HepG2 (cell line): ENCODE measurements around the gene CBLN3. TPM values are rescaled to one million over a fixed set of nuclear protein-coding genes. Genes with fewer than 3 reads are reported as not detected.

ENCODE experiments used
- ATAC-seq: fragments of 200-7000 bp; cut with Tn5 transposase; 3 replicates; pipeline ENCODE4 v1.9.1; 2020; ENCODE audit warnings: mild to moderate bottlenecking, moderate library complexity
- BruUV-seq: library from RNA; stranded (reverse); fragments of 400-500 nt; replicated peaks from 2 replicates; lab custom pipeline; 2021; lab: Mats Ljungman, UMichigan
- CTCF ChIA-PET: fragments of 300-600 bp; formaldehyde crosslinking; extraction: SDS; loops from one replicate; lab custom pipeline; 2021; ENCODE audit warnings: low total read pairs, inconsistent platforms, low intra/inter-chr PET ratio; lab: Yijun Ruan, JAX
- POLR2A ChIA-PET: fragments of 350-600 bp; sonication (Branson Sonifier 250); formaldehyde crosslinking; loops from one replicate; lab custom pipeline; 2020; ENCODE audit warnings: antibody characterized with exemption, inconsistent platforms; lab: Yijun Ruan, JAX
- DNase-seq: peaks from one replicate; pipeline ENCODE4 v3.0.0-alpha.2; 2015; ENCODE audit warnings: low spot score
- FAIRE-seq: peaks from 3 replicates; lab custom pipeline; 2011; peaks lifted over from hg19 to GRCh38; lab: Jason Lieb, UNC
- H2AFZ ChIP-seq: one replicate; pipeline ENCODE4 v1.6.1; 2011; ENCODE audit warnings: low read length, inconsistent platforms
- H3K27ac ChIP-seq: fragments of 300-600 bp; 3 replicates; pipeline ENCODE4 v1.8.0; 2011; ENCODE audit warnings: mixed run types, mild to moderate bottlenecking, mixed read lengths, low read length, inconsistent platforms; ENCODE audit not compliant: insufficient read depth; ENCODE audit errors: extremely low read length
- H3K27me3 ChIP-seq, 2 experiments: fragments of 200-600 bp in 1 of 2; 2 replicates in 1 of 2; 3 replicates in 1 of 2; pipeline versions ENCODE4 v1.6.0 to v1.8.0; 2011; ENCODE audit warnings: low read length in 2 of 2, mild to moderate bottlenecking in 2 of 2, moderate library complexity in 2 of 2, inconsistent platforms in 1 of 2; ENCODE audit not compliant: insufficient read depth in 2 of 2, control insufficient read depth in 1 of 2
- H3K36me3 ChIP-seq, 2 experiments: fragments of 200-600 bp in 1 of 2; replicated peaks in 1 of 2; 2 replicates in 1 of 2; 3 replicates in 1 of 2; pipeline versions ENCODE4 v1.5.1 to v1.8.0; 2011; ENCODE audit warnings: low read length in 2 of 2, inconsistent platforms in 1 of 2; ENCODE audit not compliant: insufficient read depth in 2 of 2, control insufficient read depth in 1 of 2
- H3K4me1 ChIP-seq: 2 replicates; pipeline ENCODE4 v1.5.1; 2012; ENCODE audit warnings: low read length, inconsistent platforms; ENCODE audit not compliant: insufficient read depth
- H3K4me2 ChIP-seq: 2 replicates; pipeline ENCODE4 v1.6.0; 2011; ENCODE audit warnings: low read depth, low read length, inconsistent platforms
- H3K4me3 ChIP-seq, 3 experiments: fragments of 200-600 bp in 1 of 3; sonication (generic), shearing (Covaris generic) in 1 of 3; replicated peaks in 1 of 3; 2 replicates each; pipeline ENCODE4 v1.5.1; 2011 to 2016; ENCODE audit warnings: low read length in 3 of 3, inconsistent platforms in 2 of 3, low read depth in 2 of 3, mild to moderate bottlenecking in 2 of 3, control low read depth in 1 of 3, mixed read lengths in 1 of 3; ENCODE audit not compliant: insufficient read depth in 1 of 3
- H3K79me2 ChIP-seq: one replicate; pipeline ENCODE4 v1.6.1; 2011; ENCODE audit warnings: low read length, inconsistent platforms; ENCODE audit not compliant: insufficient read depth
- H3K9ac ChIP-seq: 2 replicates; pipeline ENCODE4 v1.6.0; 2011; ENCODE audit warnings: mild to moderate bottlenecking, low read depth, low read length, inconsistent platforms; ENCODE audit not compliant: insufficient read depth
- H3K9me3 ChIP-seq: 2 replicates; pipeline ENCODE4 v1.5.1; 2012; ENCODE audit warnings: mild to moderate bottlenecking, low read length
- H4K20me1 ChIP-seq: 2 replicates; pipeline ENCODE4 v1.6.0; 2011; ENCODE audit warnings: inconsistent platforms, mild to moderate bottlenecking, low read length, moderate library complexity; ENCODE audit not compliant: insufficient read depth
- AHR ChIP-seq: IDR thresholded peaks from 2 replicates; pipeline ENCODE4 v1.6.1; 2018; ENCODE audit warnings: missing genetic modification reagents, missing compliant biosample characterization
- BRD4 ChIP-seq: sonication (generic); formaldehyde crosslinking; IDR thresholded peaks from 2 replicates; pipeline ENCODE4 v1.4.0; 2020; ENCODE audit warnings: missing genetic modification reagents
- DNMT1 ChIP-seq: sonication (generic); formaldehyde crosslinking; IDR thresholded peaks from 2 replicates; pipeline ENCODE4 v1.5.1; 2020; ENCODE audit warnings: mild to moderate bottlenecking, missing genetic modification reagents
- FOSL1 ChIP-seq: sonication (generic); formaldehyde crosslinking; IDR thresholded peaks from 2 replicates; pipeline ENCODE4 v1.9.0; 2021; ENCODE audit warnings: missing genetic modification reagents, borderline replicate concordance
- FOXA3 ChIP-seq: IDR thresholded peaks from 2 replicates; pipeline ENCODE4 v1.6.1; 2016; ENCODE audit warnings: missing genetic modification reagents, missing compliant biosample characterization
- FOXJ3 ChIP-seq: sonication (generic); formaldehyde crosslinking; IDR thresholded peaks from 2 replicates; pipeline ENCODE4 v1.4.0; 2020; ENCODE audit warnings: missing genetic modification reagents, mild to moderate bottlenecking, borderline replicate concordance
- FOXK2 ChIP-seq: fragments of 450-650 bp; IDR thresholded peaks from 2 replicates; pipeline ENCODE4 v1.6.1; 2016
- HNF4A ChIP-seq: sonication (generic); formaldehyde crosslinking; IDR thresholded peaks from 2 replicates; pipeline ENCODE4 v1.4.0; 2020; ENCODE audit warnings: missing genetic modification reagents
- HOXA5 ChIP-seq: sonication (generic); formaldehyde crosslinking; IDR thresholded peaks from 2 replicates; pipeline ENCODE4 v1.4.0; 2020; ENCODE audit warnings: missing genetic modification reagents
- MIXL1 ChIP-seq: IDR thresholded peaks from 2 replicates; pipeline ENCODE4 v1.6.1; 2016
- MZF1 ChIP-seq: sonication (generic); formaldehyde crosslinking; IDR thresholded peaks from 2 replicates; pipeline ENCODE4 v1.8.1; 2023; ENCODE audit warnings: mild to moderate bottlenecking, missing genetic modification reagents, borderline replicate concordance
- NR2F1 ChIP-seq, 2 experiments: fragments of 450-650 bp in 1 of 2; formaldehyde crosslinking in 1 of 2; IDR thresholded peaks; 2 replicates each; pipeline versions ENCODE4 v1.5.0 to v1.6.1; 2016 to 2020; ENCODE audit warnings: mild to moderate bottlenecking in 1 of 2, missing compliant biosample characterization in 1 of 2, missing genetic modification reagents in 1 of 2, moderate library complexity in 1 of 2
- PLRG1 ChIP-seq: fragments of 450-650 bp; conservative IDR thresholded peaks from 2 replicates; pipeline ENCODE4 v1.6.1; 2016
- SMAD1 ChIP-seq: sonication (generic); formaldehyde crosslinking; IDR thresholded peaks from 2 replicates; pipeline ENCODE4 v1.4.0; 2020; ENCODE audit warnings: missing genetic modification reagents, low read depth, mild to moderate bottlenecking, borderline replicate concordance
- TRIM22 ChIP-seq: fragments of 450-650 bp; IDR thresholded peaks from 2 replicates; pipeline ENCODE4 v1.6.1; 2017
- ZNF17 ChIP-seq: sonication (generic); formaldehyde crosslinking; IDR thresholded peaks from 2 replicates; pipeline ENCODE4 v1.5.0; 2020; ENCODE audit warnings: mild to moderate bottlenecking, missing genetic modification reagents
- ZNF224 ChIP-seq: sonication (generic); formaldehyde crosslinking; IDR thresholded peaks from 2 replicates; pipeline ENCODE4 v1.5.0; 2020; ENCODE audit warnings: mild to moderate bottlenecking, missing genetic modification reagents
- ZNF24 ChIP-seq: fragments of 450-650 bp; IDR thresholded peaks from 2 replicates; pipeline ENCODE4 v1.6.1; 2017; ENCODE audit warnings: antibody characterized with exemption, mild to moderate bottlenecking
- ZNF468 ChIP-seq: sonication (generic); formaldehyde crosslinking; IDR thresholded peaks from 2 replicates; pipeline ENCODE4 v1.8.0; 2022; ENCODE audit warnings: mild to moderate bottlenecking, moderate library complexity, missing genetic modification reagents
- ZNF572 ChIP-seq: sonication (generic); formaldehyde crosslinking; IDR thresholded peaks from 2 replicates; pipeline ENCODE4 v1.5.1; 2020; ENCODE audit warnings: mild to moderate bottlenecking, missing genetic modification reagents
- ZNF598 ChIP-seq: sonication (generic); formaldehyde crosslinking; IDR thresholded peaks from 2 replicates; pipeline ENCODE4 v1.5.1; 2020; ENCODE audit warnings: mild to moderate bottlenecking, missing genetic modification reagents, borderline replicate concordance
- ZNF687 ChIP-seq: sonication (generic); formaldehyde crosslinking; IDR thresholded peaks from 2 replicates; pipeline ENCODE4 v1.5.1; 2020; ENCODE audit warnings: mild to moderate bottlenecking, missing genetic modification reagents, moderate library complexity
- ZNF775 ChIP-seq: sonication (generic); formaldehyde crosslinking; IDR thresholded peaks from 2 replicates; pipeline ENCODE4 v1.4.0; 2020; ENCODE audit warnings: missing genetic modification reagents, mild to moderate bottlenecking, moderate library complexity, borderline replicate concordance
- WGBS: methylation state at CpG from one replicate; pipeline ENCODE4 v1.1.6; 2017; ENCODE audit warnings: low lambda C conversion rate; 5-methylcytosine and 5-hydroxymethylcytosine counted together
- in situ Hi-C: cut with HindIII; loops from 2 replicates; pipeline ENCODE4 v1.10.0; 2017; ENCODE audit warnings: low pct_unique_long_range_greater_than_20kb; ENCODE audit not compliant: extremely low pct_ligation_motif_present
- intact Hi-C: fragments of 100-400 bp; cut with micrococcal nuclease; formaldehyde crosslinking; loops from one replicate; pipeline ENCODE4 v1.10.0; 2022; ENCODE audit not compliant: unreplicated experiment
- polyA plus RNA-seq, 8 experiments: library from polyadenylated mRNA; depleted of rRNA in 3 of 8; stranded (reverse) in 7 of 8; unstranded in 1 of 8; fragments of >200 nt; fragmentation: Illumina TruSeq in 4 of 8; extraction: Trizol in 4 of 8; gene quantifications; 2 replicates each; pipeline versions ENCODE4 v1.2.1 to v1.2.3, GENCODE V29; 2011 to 2016; ENCODE audit warnings: low read depth in 4 of 8, missing spikeins in 1 of 8, mixed read lengths in 1 of 8; ENCODE audit not compliant: insufficient read depth in 1 of 8
- total RNA-seq, 5 experiments: library from RNA; depleted of rRNA; stranded (reverse); fragments of >200 nt; fragmentation: Illumina TruSeq; extraction: Trizol; gene quantifications; 2 replicates each; pipeline ENCODE4 v1.2.3, GENCODE V29; 2016; ENCODE audit warnings: low read depth in 1 of 5

Gene CBLN3
- total and polyA plus RNA-seq, 2 of the 13 experiments (the other 11 are each of a cell fraction or from before 2014, with no cell fraction given): 0.66 to 0.98 TPM

GRCh38 chr14:24384169-24384568 lies 45.3 kb downstream of the CBLN3 start (continued):
- TF ChIP-seq ZNF24 (no peak), ZNF468 (CRISPR knock-in tag) (no peak), PLRG1 (0 out of 2 replicates have a peak, but pooled peaks have one; percentile 53), MIXL1 (no peak), AHR (no peak), HOXA5 (CRISPR knock-in tag) (no peak), ZNF572 (CRISPR knock-in tag) (no peak), TRIM22 (no peak), FOXJ3 (no peak), ZNF224 (CRISPR knock-in tag) (no peak), ZNF687 (CRISPR knock-in tag) (no peak)

- Histone ChIP-seq H3K27me3 (peaks cover 7 to 50% of the 10 kb centered on the region in 2 experiments; a peak in 4 of 5 replicates), H3K36me3 (no peaks in the 10 kb centered on the region), H3K4me1 (peaks cover 24% of the 10 kb centered on the region), H3K79me2 (no peaks in the 10 kb centered on the region), H3K27ac (no peak overlapping the region), H4K20me1 (no peaks in the 10 kb centered on the region), H3K9ac (no peak overlapping the region), H2AFZ (no peak overlapping the region), H3K4me3 (no peak overlapping the region), H3K9me3 (no peaks in the 10 kb centered on the region), H3K4me2 (no peak overlapping the region)
- no TSS peak for BruUV-seq
- WGBS: 24% methylated on average over 4 of the region's 4 CpGs
- ATAC-seq (no peak), DNase-seq (no peak), FAIRE-seq (no peak)
- ChIA-PET POLR2A (no interaction called here), CTCF (no interaction called here)
- intact Hi-C loops: no loop called here
- in situ Hi-C loops: no loop called here
- TF ChIP-seq HNF4A (CRISPR knock-in tag) (no peak), ZNF598 (CRISPR knock-in tag) (no peak), FOXA3 (CRISPR knock-in tag) (no peak), SMAD1 (CRISPR knock-in tag) (no peak), NR2F1 (CRISPR knock-in tag; IDR thresholded peaks at IDR 0.05) (no peak), FOXK2 (no peak), MZF1 (CRISPR knock-in tag) (no peak), ZNF17 (CRISPR knock-in tag) (no peak), BRD4 (CRISPR knock-in tag) (no peak), DNMT1 (CRISPR knock-in tag) (no peak), ZNF775 (CRISPR knock-in tag) (no peak), FOSL1 (CRISPR knock-in tag) (no peak)
These were observed 47.5 kb downstream of the CBLN3 start for GRCh38 chr14:24382064-24382371.
